Measurements from ENCODE around the gene AKAP5. TPM values are rescaled to one million over a fixed set of nuclear protein-coding genes. Genes with fewer than 3 reads are reported as not detected.

Gene AKAP5
- total and polyA plus RNA-seq, 2 donors = 0.71 to 2.2 TPM

GRCh38 chr14:64447876-64448670 is 17.2 kb upstream of the AKAP5 start:
- Histone ChIP-seq H3K27ac (ENCODE audit: low read depth in 1 of 2, low read length in 1 of 2) (peak overlapping the region in 1 of 2 donors; percentile 18), H3K9me3 (ENCODE audit: control insufficient read depth in 2 of 2, insufficient read depth in 1 of 2, low read length in 1 of 2) (no peaks in the 10 kb centered on the region), H3K4me3 (ENCODE audit: low read length in 2 of 2) (no peak overlapping the region), H3K36me3 (ENCODE audit: control insufficient read depth in 2 of 2, insufficient read depth in 2 of 2, low read length in 1 of 2) (peaks cover 29 to 44% of the 10 kb centered on the region in 2 donors), H3K27me3 (ENCODE audit: control insufficient read depth in 2 of 2, insufficient read depth in 1 of 2, low read length in 1 of 2) (no peaks in the 10 kb centered on the region), H3K4me1 (ENCODE audit: control insufficient read depth in 2 of 2, insufficient read depth in 2 of 2, low read length in 2 of 2) (no peaks in the 10 kb centered on the region)
- WGBS = 98% methylated on average over 5 of the region's 5 CpGs
- DNase-seq (ENCODE audit: low read depth in 6 of 9, low spot score in 9 of 9) = no peak

- no peak overlapping the region for H3K4me3 ChIP-seq (ENCODE audit: low read length in 2 of 2)
- DNase-seq (ENCODE audit: low read depth in 6 of 9, low spot score in 9 of 9) = no peak
- H3K27me3 ChIP-seq (ENCODE audit: control insufficient read depth in 2 of 2, insufficient read depth in 1 of 2, low read length in 1 of 2) = no peaks in the 10 kb centered on the region
- 90% methylated on average over 2 of the region's 2 CpGs for WGBS
- no peaks in the 10 kb centered on the region for H3K9me3 ChIP-seq (ENCODE audit: control insufficient read depth in 2 of 2, insufficient read depth in 1 of 2, low read length in 1 of 2)
- H3K4me1 ChIP-seq (ENCODE audit: control insufficient read depth in 2 of 2, insufficient read depth in 2 of 2, low read length in 2 of 2) = no peaks in the 10 kb centered on the region
- peaks cover 38 to 45% of the 10 kb centered on the region in 2 donors for H3K36me3 ChIP-seq (ENCODE audit: control insufficient read depth in 2 of 2, insufficient read depth in 2 of 2, low read length in 1 of 2)
- no peak overlapping the region for H3K27ac ChIP-seq (ENCODE audit: low read depth in 1 of 2, low read length in 1 of 2)
Measured at GRCh38 chr14:64450255-64450654, 15.0 kb upstream of the AKAP5 start.

- H3K27ac ChIP-seq (ENCODE audit: low read depth in 1 of 2, low read length in 1 of 2) = no peak overlapping the region
- H3K27me3 ChIP-seq (ENCODE audit: control insufficient read depth in 2 of 2, insufficient read depth in 1 of 2, low read length in 1 of 2) = no peaks in the 10 kb centered on the region
- DNase-seq (ENCODE audit: low read depth in 6 of 9, low spot score in 9 of 9) = no peak
- H3K4me3 ChIP-seq (ENCODE audit: low read length in 2 of 2) = no peak overlapping the region
- no peaks in the 10 kb centered on the region for H3K9me3 ChIP-seq (ENCODE audit: control insufficient read depth in 2 of 2, insufficient read depth in 1 of 2, low read length in 1 of 2)
- H3K36me3 ChIP-seq (ENCODE audit: control insufficient read depth in 2 of 2, insufficient read depth in 2 of 2, low read length in 1 of 2) = peaks cover 24 to 56% of the 10 kb centered on the region in 2 donors
- 98% methylated on average over 10 of the region's 10 CpGs for WGBS
- no peaks in the 10 kb centered on the region for H3K4me1 ChIP-seq (ENCODE audit: control insufficient read depth in 2 of 2, insufficient read depth in 2 of 2, low read length in 2 of 2)
Measured at GRCh38 chr14:64454671-64455070, 10.6 kb upstream of the AKAP5 start.

GRCh38 chr14:64459405-64460136 is 5.7 kb upstream of the AKAP5 start:
- Histone ChIP-seq H3K4me3 (ENCODE audit: low read length in 2 of 2) (no peak overlapping the region), H3K4me1 (ENCODE audit: control insufficient read depth in 2 of 2, insufficient read depth in 2 of 2, low read length in 2 of 2) (peaks cover 0 to 2% of the 10 kb centered on the region in 2 donors), H3K9me3 (ENCODE audit: control insufficient read depth in 2 of 2, insufficient read depth in 1 of 2, low read length in 1 of 2) (no peaks in the 10 kb centered on the region), H3K27ac (ENCODE audit: low read depth in 1 of 2, low read length in 1 of 2) (no peak overlapping the region), H3K27me3 (ENCODE audit: control insufficient read depth in 2 of 2, insufficient read depth in 1 of 2, low read length in 1 of 2) (no peaks in the 10 kb centered on the region), H3K36me3 (ENCODE audit: control insufficient read depth in 2 of 2, insufficient read depth in 2 of 2, low read length in 1 of 2) (peaks cover 12 to 56% of the 10 kb centered on the region in 2 donors)
- WGBS = 96% methylated on average over 4 of the region's 4 CpGs
- DNase-seq (ENCODE audit: low read depth in 6 of 9, low spot score in 9 of 9) = no peak

- no peak overlapping the region for H3K27ac ChIP-seq (ENCODE audit: low read depth in 1 of 2, low read length in 1 of 2)
- H3K4me3 ChIP-seq (ENCODE audit: low read length in 2 of 2) = no peak overlapping the region
- DNase-seq (ENCODE audit: low read depth in 6 of 9, low spot score in 9 of 9) = no peak
- peaks cover 8 to 47% of the 10 kb centered on the region in 2 donors for H3K36me3 ChIP-seq (ENCODE audit: control insufficient read depth in 2 of 2, insufficient read depth in 2 of 2, low read length in 1 of 2)
- peaks cover 3 to 12% of the 10 kb centered on the region in 2 donors for H3K4me1 ChIP-seq (ENCODE audit: control insufficient read depth in 2 of 2, insufficient read depth in 2 of 2, low read length in 2 of 2)
- 97% methylated on average over 3 of the region's 3 CpGs for WGBS
- H3K9me3 ChIP-seq (ENCODE audit: control insufficient read depth in 2 of 2, insufficient read depth in 1 of 2, low read length in 1 of 2) = no peaks in the 10 kb centered on the region
- H3K27me3 ChIP-seq (ENCODE audit: control insufficient read depth in 2 of 2, insufficient read depth in 1 of 2, low read length in 1 of 2) = peaks cover 0 to 2% of the 10 kb centered on the region in 2 donors
Measured at GRCh38 chr14:64461221-64461620, 4.1 kb upstream of the AKAP5 start.

GRCh38 chr14:64463195-64463594 is 2.1 kb upstream of the AKAP5 start:
- WGBS = over 99% methylated on average over 2 of the region's 2 CpGs
- no peak for DNase-seq (ENCODE audit: low read depth in 6 of 9, low spot score in 9 of 9)
- Histone ChIP-seq H3K4me3 (ENCODE audit: low read length in 2 of 2) (no peak overlapping the region), H3K4me1 (ENCODE audit: control insufficient read depth in 2 of 2, insufficient read depth in 2 of 2, low read length in 2 of 2) (peaks cover 4 to 12% of the 10 kb centered on the region in 2 donors), H3K27me3 (ENCODE audit: control insufficient read depth in 2 of 2, insufficient read depth in 1 of 2, low read length in 1 of 2) (peaks cover 0 to 2% of the 10 kb centered on the region in 2 donors), H3K36me3 (ENCODE audit: control insufficient read depth in 2 of 2, insufficient read depth in 2 of 2, low read length in 1 of 2) (peaks cover 8 to 36% of the 10 kb centered on the region in 2 donors), H3K27ac (ENCODE audit: low read depth in 1 of 2, low read length in 1 of 2) (no peak overlapping the region), H3K9me3 (ENCODE audit: control insufficient read depth in 2 of 2, insufficient read depth in 1 of 2, low read length in 1 of 2) (no peaks in the 10 kb centered on the region)

GRCh38 chr14:64463873-64464272 is 1.4 kb upstream of the AKAP5 start:
- H3K9me3 ChIP-seq (ENCODE audit: control insufficient read depth in 2 of 2, insufficient read depth in 1 of 2, low read length in 1 of 2) = no peaks in the 10 kb centered on the region
- peaks cover 6 to 16% of the 10 kb centered on the region in 2 donors for H3K4me1 ChIP-seq (ENCODE audit: control insufficient read depth in 2 of 2, insufficient read depth in 2 of 2, low read length in 2 of 2)
- H3K36me3 ChIP-seq (ENCODE audit: control insufficient read depth in 2 of 2, insufficient read depth in 2 of 2, low read length in 1 of 2) = peaks cover 8 to 29% of the 10 kb centered on the region in 2 donors
- H3K27me3 ChIP-seq (ENCODE audit: control insufficient read depth in 2 of 2, insufficient read depth in 1 of 2, low read length in 1 of 2) = peaks cover 0 to 2% of the 10 kb centered on the region in 2 donors
- no peak for DNase-seq (ENCODE audit: low read depth in 6 of 9, low spot score in 9 of 9)
- WGBS = 96% methylated on average over 6 of the region's 6 CpGs
- no peak overlapping the region for H3K4me3 ChIP-seq (ENCODE audit: low read length in 2 of 2)
- H3K27ac ChIP-seq (ENCODE audit: low read depth in 1 of 2, low read length in 1 of 2) = no peak overlapping the region

- 18% methylated on average over 6 of the region's 6 CpGs for WGBS
- Histone ChIP-seq H3K4me1 (ENCODE audit: control insufficient read depth in 2 of 2, insufficient read depth in 2 of 2, low read length in 2 of 2) (peaks cover 6 to 16% of the 10 kb centered on the region in 2 donors), H3K9me3 (ENCODE audit: control insufficient read depth in 2 of 2, insufficient read depth in 1 of 2, low read length in 1 of 2) (no peaks in the 10 kb centered on the region), H3K4me3 (ENCODE audit: low read length in 2 of 2) (peak overlapping the region; percentile 41 to 65), H3K36me3 (ENCODE audit: control insufficient read depth in 2 of 2, insufficient read depth in 2 of 2, low read length in 1 of 2) (peaks cover 8 to 21% of the 10 kb centered on the region in 2 donors), H3K27me3 (ENCODE audit: control insufficient read depth in 2 of 2, insufficient read depth in 1 of 2, low read length in 1 of 2) (peaks cover 0 to 2% of the 10 kb centered on the region in 2 donors), H3K27ac (ENCODE audit: low read depth in 1 of 2, low read length in 1 of 2) (no peak overlapping the region)
- DNase-seq (ENCODE audit: low read depth in 6 of 9, low spot score in 9 of 9) = no peak
Measured at GRCh38 chr14:64464651-64465050, 648 bp upstream of the AKAP5 start.

All from thymus (tissue), 11 donors.